ENCODE results near the gene NUP93. TPM values are rescaled to one million over a fixed set of nuclear protein-coding genes. Genes with fewer than 3 reads are reported as not detected.
A peak's percentile ranks its signal among the peaks of the same experiment; 100 is the strongest.

NUP93 gene
- total RNA-seq, 1 donor from 2014 or later, result 92.9 TPM

DNA sequence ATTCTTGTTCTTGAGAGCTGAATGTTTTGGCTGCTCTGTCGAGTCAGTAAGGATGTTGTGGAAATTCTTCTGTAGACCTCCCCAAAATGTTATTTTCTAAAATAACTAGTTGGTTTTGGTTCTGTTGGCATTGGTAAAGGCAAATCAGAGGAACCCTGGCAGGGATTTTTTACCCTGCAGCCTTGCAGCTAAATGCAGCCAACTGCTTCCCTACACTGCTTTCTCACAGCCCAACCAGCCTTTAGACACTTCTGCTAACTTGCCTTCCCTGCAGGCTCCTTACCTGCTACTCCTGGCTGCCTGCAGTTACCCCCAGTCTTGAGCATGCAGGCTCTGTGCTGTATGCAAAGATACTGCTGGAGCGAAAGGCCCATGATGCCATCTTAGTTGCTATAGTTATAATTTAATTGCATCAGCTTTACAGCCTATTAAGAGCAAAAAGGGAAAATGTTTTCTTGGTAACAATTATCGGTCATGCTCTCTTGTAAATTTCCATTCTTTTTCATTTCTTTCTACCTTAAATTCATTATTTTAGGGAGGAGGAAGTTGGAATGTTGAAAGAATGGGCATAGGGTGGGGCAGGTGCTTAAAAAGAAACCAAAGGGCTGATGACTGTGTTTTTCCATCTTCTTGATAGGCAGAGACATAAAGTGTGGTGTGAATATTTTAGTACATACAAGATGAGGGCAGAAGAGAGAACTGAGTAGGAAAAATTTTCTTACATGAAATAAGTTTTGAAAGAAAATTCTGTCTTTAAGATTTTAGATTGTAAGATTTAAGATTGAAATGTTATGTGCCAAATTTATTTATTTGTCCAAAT, 20.0 kb downstream of the NUP93 start:
- DNase-seq (ENCODE audit: low spot score), result no peak
- TF ChIP-seq, protein P1, sequence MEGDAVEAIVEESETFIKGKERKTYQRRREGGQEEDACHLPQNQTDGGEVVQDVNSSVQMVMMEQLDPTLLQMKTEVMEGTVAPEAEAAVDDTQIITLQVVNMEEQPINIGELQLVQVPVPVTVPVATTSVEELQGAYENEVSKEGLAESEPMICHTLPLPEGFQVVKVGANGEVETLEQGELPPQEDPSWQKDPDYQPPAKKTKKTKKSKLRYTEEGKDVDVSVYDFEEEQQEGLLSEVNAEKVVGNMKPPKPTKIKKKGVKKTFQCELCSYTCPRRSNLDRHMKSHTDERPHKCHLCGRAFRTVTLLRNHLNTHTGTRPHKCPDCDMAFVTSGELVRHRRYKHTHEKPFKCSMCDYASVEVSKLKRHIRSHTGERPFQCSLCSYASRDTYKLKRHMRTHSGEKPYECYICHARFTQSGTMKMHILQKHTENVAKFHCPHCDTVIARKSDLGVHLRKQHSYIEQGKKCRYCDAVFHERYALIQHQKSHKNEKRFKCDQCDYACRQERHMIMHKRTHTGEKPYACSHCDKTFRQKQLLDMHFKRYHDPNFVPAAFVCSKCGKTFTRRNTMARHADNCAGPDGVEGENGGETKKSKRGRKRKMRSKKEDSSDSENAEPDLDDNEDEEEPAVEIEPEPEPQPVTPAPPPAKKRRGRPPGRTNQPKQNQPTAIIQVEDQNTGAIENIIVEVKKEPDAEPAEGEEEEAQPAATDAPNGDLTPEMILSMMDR (IDR thresholded peaks at IDR 0.05; ENCODE audit: unreplicated experiment), result no peak
- Mint-ChIP-seq H3K27ac (ENCODE audit: unreplicated experiment) (no peak overlapping the region), H3K36me3 (ENCODE audit: low read depth, unreplicated experiment) (peaks cover 27% of the 10 kb centered on the region), H3K4me1 (ENCODE audit: unreplicated experiment) (peaks cover 5% of the 10 kb centered on the region), H3K4me3 (ENCODE audit: unreplicated experiment) (no peak overlapping the region), H3K27me3 (ENCODE audit: unreplicated experiment) (peaks cover 2% of the 10 kb centered on the region), H3K9me3 (ENCODE audit: unreplicated experiment) (peaks cover 7% of the 10 kb centered on the region)

- Mint-ChIP-seq H3K27ac (ENCODE audit: unreplicated experiment) (no peak overlapping the region), H3K36me3 (ENCODE audit: low read depth, unreplicated experiment) (peaks cover 32% of the 10 kb centered on the region), H3K4me1 (ENCODE audit: unreplicated experiment) (no peaks in the 10 kb centered on the region), H3K9me3 (ENCODE audit: unreplicated experiment) (peaks cover 7% of the 10 kb centered on the region), H3K27me3 (ENCODE audit: unreplicated experiment) (no peaks in the 10 kb centered on the region), H3K4me3 (ENCODE audit: unreplicated experiment) (peak overlapping the region; percentile 54)
- no peak for DNase-seq (ENCODE audit: low spot score)
- TF ChIP-seq, protein P1 (IDR thresholded peaks at IDR 0.05; ENCODE audit: unreplicated experiment), result no peak
These were observed 23.5 kb downstream of the NUP93 start for GRCh38 chr16:56753410-56753809.

DNA sequence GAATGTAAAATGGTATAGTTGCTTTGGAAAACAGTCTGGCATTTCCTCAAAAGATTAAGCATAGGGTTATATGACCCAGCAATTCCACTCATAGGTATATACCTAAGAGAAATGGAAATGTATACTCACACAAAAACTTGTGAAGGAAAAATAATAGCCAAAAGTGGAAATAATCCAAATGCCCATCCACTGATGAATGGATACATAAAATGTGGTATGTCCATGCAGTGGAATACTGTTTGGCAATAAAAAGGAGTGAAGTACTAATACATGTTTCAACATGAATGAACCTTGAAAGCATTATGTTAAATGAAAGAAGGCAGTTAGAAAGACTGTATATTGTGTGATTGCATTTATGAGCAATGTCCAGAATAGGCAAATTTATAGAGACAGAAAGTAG, 25.1 kb downstream of the NUP93 start:
- Mint-ChIP-seq H3K27me3 (ENCODE audit: unreplicated experiment) (no peaks in the 10 kb centered on the region), H3K36me3 (ENCODE audit: low read depth, unreplicated experiment) (peaks cover 24% of the 10 kb centered on the region), H3K4me1 (ENCODE audit: unreplicated experiment) (no peaks in the 10 kb centered on the region)

DNA sequence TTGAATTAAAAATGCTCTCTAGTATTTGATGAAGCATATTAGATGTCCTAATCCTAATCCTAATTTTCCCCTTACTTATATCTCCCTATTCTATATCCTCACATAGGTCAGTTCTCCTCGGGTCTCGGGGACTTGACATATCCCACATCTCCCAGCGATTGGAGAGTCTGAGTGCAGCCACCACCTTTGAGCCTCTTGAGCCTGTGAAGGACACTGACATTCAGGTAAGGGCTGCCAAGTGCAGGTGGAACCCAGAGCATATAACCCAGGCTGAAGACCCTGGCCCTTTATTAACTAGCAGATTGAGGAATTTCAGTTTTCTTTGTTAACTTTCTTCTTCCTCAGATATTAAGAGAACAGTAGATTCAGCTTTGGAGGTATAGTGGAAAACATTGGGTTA, 28.5 kb downstream of the NUP93 start:
- Mint-ChIP-seq H3K9me3 (ENCODE audit: unreplicated experiment) (peaks cover 6% of the 10 kb centered on the region), H3K4me3 (ENCODE audit: unreplicated experiment) (no peak overlapping the region), H3K4me1 (ENCODE audit: unreplicated experiment) (no peaks in the 10 kb centered on the region), H3K27me3 (ENCODE audit: unreplicated experiment) (no peaks in the 10 kb centered on the region), H3K27ac (ENCODE audit: unreplicated experiment) (no peak overlapping the region), H3K36me3 (ENCODE audit: low read depth, unreplicated experiment) (peaks cover 20% of the 10 kb centered on the region)
- no peak for DNase-seq (ENCODE audit: low spot score)
- TF ChIP-seq, protein P1 (IDR thresholded peaks at IDR 0.05; ENCODE audit: unreplicated experiment), result no peak

More for the DNA sequence above, 25.1 kb downstream of the NUP93 start:
- no peak for DNase-seq (ENCODE audit: low spot score)
- TF ChIP-seq, protein P1 (IDR thresholded peaks at IDR 0.05; ENCODE audit: unreplicated experiment), result no peak
- H3K9me3 Mint-ChIP-seq (ENCODE audit: unreplicated experiment), result peaks cover 7% of the 10 kb centered on the region
- H3K4me3 Mint-ChIP-seq (ENCODE audit: unreplicated experiment), result no peak overlapping the region
- H3K27ac Mint-ChIP-seq (ENCODE audit: unreplicated experiment), result no peak overlapping the region

- DNase-seq (ENCODE audit: low spot score), result no peak
- TF ChIP-seq, protein P1 (IDR thresholded peaks at IDR 0.05; ENCODE audit: unreplicated experiment), result no peak
- H3K4me1 Mint-ChIP-seq (ENCODE audit: unreplicated experiment), result no peaks in the 10 kb centered on the region
- H3K36me3 Mint-ChIP-seq (ENCODE audit: low read depth, unreplicated experiment), result peaks cover 15% of the 10 kb centered on the region
- H3K4me3 Mint-ChIP-seq (ENCODE audit: unreplicated experiment), result no peak overlapping the region
- no peaks in the 10 kb centered on the region for H3K27me3 Mint-ChIP-seq (ENCODE audit: unreplicated experiment)
- H3K27ac Mint-ChIP-seq (ENCODE audit: unreplicated experiment), result no peak overlapping the region
- H3K9me3 Mint-ChIP-seq (ENCODE audit: unreplicated experiment), result peaks cover 1% of the 10 kb centered on the region
These were observed 29.0 kb downstream of the NUP93 start for GRCh38 chr16:56758930-56759329.
